ENCODE data around the gene IL3.

Gene IL3

DNA sequence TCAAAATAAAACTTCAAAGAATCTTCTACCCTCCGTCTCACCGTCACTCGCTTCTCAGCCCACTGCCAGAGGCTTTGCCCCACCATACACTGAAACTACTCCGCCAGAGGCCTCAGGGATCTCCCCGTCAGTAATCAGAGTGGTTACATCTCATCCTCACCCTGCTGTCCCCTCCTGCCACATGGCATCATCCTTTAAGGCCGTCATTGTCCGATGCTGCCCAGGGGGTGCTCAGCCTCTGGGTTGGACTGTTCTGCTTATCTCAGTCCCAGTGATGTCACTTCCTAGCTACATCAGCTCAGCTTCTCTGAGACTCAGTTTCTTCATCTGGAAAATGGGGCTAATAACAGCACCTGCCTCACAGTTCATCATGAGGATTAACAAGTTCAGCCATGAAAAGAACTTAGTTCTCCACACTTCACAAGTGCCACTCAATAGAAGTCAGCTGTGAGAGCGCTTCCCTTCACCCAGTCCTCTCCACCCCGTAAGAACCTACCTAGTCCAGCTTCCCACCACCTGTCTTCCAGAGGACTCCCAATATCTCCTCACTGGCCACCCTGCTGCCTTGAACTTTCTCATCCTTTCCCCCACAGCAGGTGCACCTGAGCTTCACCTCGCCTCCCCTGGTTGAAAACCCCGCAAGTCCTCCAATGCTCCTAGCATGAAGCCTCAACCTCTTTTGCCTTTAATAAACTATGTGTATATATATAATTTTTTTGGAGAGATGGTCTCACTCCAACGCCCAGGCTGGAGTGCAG lies 2.8 kb upstream of the IL3 start:
- no peak for DNase-seq

DNA sequence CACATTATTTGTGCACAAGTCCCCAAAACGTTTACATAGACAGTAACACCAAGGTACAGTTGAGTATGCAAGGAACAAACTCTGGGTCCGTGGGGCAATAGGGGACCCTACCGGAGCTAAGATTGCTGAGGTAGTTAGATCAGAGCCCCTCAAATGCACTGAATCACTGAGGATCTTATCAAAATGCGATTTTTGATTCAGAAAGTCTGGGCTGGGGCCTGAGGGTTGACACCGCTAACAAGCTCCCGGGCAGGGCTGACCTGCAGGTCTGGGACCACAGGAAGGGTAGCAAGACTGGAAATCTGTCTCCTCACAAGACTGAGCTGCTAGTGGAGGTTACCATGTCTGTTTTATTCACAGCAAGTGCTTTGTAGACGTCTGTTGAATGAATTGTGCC lies 1.8 kb upstream of the IL3 start:
- DNase-seq = no peak

DNA sequence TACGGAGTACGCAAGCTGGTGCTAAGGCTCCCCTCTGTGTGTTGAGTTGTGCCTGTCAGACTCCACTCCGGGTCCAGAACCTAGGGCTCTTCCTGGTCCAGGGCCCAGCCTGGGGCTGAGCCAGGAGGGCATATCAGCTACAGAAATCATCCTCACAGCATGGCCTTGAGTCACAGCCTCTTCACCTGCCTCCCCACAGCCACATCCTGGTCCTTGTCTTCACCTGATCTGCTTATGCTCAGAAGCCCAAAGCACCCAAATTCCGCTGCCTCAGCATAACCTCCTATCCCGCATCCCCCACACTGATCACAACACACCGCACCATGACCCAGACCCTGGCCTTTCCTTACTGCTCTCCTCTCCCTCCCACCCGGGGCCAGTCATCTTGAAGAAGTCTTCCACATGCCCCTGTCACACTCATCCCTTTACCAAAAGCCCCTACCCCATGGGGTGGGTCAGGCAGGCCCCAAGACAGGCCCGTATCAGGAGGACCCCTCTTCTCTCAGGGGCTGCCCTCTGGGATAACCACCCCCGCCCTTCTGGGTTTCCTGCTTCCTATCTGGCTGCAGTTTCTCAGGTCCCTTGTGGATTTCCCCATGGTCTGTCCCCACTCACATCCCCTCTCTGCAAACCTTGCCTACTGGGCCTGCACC lies 1.3 kb upstream of the IL3 start:
- DNase-seq = no peak

GRCh38 chr5:132059696-132060500 lies 557 bp upstream of the IL3 start:
- DNase-seq = no peak

GRCh38 chr5:132063090-132063911 lies 2.8 kb downstream of the IL3 start:
- peak; percentile 7 for DNase-seq

GRCh38 chr5:132064140-132064539 lies 3.7 kb downstream of the IL3 start:
- DNase-seq = no peak

- peak; percentile 5 for DNase-seq
Measured at GRCh38 chr5:132064738-132065331, 4.4 kb downstream of the IL3 start.

- no peak for DNase-seq
Measured at GRCh38 chr5:132065351-132065937, 5.0 kb downstream of the IL3 start.

GRCh38 chr5:132065951-132066701 lies 5.7 kb downstream of the IL3 start:
- DNase-seq = no peak

DNA sequence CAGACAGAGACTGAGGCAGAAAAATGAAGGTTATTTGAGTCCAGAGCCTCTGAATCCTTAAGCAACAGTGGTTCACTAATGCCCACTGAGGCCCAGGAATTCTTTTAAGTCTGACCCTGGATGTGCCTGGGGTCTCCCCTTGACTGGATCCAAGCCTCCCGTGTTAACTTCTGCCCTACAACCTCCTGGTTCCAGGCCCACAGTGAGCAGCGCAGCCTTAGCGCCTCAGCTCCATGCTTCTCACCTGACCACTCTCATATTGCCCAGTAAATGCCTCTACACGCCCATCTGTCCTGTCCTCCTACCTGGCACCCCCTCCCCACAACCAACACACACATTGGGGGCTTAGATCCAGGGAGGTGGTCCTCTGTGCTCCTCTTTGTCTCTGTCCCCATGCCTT lies 6.4 kb downstream of the IL3 start:
- DNase-seq = no peak

- DNase-seq = no peak
Measured at GRCh38 chr5:132067451-132067850, 7.0 kb downstream of the IL3 start.

GRCh38 chr5:132067941-132068808 lies 7.7 kb downstream of the IL3 start:
- DNase-seq = no peak

- no peak for DNase-seq
Measured at GRCh38 chr5:132069561-132069960, 9.1 kb downstream of the IL3 start.

- no peak for DNase-seq
Measured at GRCh38 chr5:132069994-132070393, 9.5 kb downstream of the IL3 start.

DNA sequence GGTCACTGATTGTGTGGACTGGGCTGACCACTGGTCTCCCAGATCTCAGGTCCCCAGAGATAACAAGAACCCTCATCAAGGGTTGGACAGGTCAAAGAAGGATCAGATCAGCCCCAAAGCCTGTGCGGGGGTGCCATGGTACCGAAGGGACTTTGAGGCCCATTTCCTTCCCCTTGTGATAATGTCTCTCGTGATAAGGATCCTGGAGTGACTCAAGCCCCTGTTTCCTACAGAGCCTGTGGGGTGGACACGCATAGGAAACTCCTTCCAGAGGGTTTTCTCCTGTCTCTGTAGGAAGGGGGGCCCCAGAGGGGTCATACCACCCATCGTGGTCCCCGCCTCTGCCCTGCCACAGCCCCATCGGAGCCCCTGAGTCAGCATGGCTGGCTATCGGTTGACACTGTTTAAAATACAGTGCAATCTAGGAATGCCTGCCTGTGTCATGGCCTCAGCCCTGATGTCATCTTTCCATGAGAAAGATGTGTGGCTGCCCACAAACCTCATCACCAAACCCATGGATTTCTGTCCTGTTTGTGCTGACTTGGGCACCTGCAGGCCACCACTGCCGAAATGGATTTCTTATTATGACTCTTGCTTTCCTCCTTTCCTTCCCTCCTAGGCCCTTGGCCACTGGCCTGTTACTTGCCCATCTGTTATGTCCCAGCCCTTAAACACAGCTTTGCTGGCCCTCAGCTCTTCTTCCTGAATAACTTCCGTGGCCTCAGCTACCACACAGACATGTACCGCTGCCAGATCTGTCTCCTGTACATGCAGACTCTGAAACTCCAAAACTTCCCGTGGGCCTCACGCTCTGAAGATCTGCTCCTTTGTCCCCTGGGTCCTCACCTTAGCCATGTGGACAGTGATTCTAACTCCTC lies 10.2 kb downstream of the IL3 start:
- no peak for DNase-seq

DNA sequence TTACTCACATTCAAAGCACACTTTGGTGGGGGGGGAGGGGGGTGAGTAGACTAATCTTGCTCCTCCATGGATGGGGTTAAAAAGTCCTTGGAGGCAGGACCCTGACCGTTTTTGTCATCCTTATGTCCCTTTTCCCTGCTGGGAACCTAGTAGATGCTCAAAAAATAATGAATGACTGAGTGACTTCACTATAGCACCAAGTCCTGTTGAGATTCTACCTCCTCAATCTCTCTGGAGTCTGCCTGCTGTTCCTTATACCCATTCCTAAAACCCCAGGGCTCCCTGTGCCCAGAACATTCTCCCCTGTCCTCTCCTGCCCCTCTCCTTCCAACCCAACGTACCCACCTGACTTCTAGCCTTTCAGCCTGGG lies 10.9 kb downstream of the IL3 start:
- no peak for DNase-seq

GRCh38 chr5:132072070-132072469 lies 11.6 kb downstream of the IL3 start:
- no peak for DNase-seq

DNA sequence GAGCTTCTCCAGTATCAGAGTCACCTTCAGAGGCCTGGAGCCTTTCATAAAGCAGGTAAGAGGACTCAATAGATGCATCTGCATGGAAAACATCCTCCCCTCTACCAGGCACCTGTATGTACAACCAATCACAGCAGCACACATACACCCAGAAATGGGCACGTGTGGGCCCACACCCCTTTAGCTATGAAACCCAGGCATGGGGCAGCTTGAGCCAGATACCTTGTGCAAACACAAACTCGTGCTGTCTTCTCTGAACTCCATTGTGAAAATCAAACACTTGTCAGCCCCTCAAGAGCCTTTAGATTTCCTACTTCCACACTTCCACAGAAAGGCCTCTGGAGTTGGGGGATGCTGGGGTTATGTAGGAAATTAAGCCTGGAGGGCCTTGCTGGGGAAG lies 12.1 kb downstream of the IL3 start:
- no peak for DNase-seq

DNA sequence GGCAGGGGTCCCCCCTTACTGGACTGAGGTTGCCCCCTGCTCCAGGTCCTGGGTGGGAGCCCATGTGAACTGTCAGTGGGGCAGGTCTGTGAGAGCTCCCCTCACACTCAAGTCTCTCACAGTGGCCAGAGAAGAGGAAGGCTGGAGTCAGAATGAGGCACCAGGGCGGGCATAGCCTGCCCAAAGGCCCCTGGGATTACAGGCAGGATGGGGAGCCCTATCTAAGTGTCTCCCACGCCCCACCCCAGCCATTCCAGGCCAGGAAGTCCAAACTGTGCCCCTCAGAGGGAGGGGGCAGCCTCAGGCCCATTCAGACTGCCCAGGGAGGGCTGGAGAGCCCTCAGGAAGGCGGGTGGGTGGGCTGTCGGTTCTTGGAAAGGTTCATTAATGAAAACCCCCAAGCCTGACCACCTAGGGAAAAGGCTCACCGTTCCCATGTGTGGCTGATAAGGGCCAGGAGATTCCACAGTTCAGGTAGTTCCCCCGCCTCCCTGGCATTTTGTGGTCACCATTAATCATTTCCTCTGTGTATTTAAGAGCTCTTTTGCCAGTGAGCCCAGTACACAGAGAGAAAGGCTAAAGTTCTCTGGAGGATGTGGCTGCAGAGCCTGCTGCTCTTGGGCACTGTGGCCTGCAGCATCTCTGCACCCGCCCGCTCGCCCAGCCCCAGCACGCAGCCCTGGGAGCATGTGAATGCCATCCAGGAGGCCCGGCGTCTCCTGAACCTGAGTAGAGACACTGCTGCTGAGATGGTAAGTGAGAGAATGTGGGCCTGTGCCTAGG lies 13.0 kb downstream of the IL3 start, which contains the start of gene CSF2:
Gene CSF2 (plus strand): TSS at position 559 of the 783 bp plus-strand sequence. CDS start 35 bp downstream, at position 594.
- DNase-seq = no peak
